ENCODE measurements around the gene PELI2.

The PELI2 gene

GRCh38 chr14:56085471-56085870, 32.7 kb upstream of the PELI2 start:
- no peaks in the 10 kb centered on the region for H3K36me3 ChIP-seq
- H3K9me3 ChIP-seq, result no peaks in the 10 kb centered on the region
- H3K4me1 ChIP-seq, result no peaks in the 10 kb centered on the region
- no peaks in the 10 kb centered on the region for H3K27me3 ChIP-seq
- no peak for DNase-seq
- no peak overlapping the region for H3K4me3 ChIP-seq (ENCODE audit: low read depth, low read length)
- TF ChIP-seq CTCF (IDR thresholded peaks at IDR 0.05; ENCODE audit: low read depth, low read length), result no peak

DNA sequence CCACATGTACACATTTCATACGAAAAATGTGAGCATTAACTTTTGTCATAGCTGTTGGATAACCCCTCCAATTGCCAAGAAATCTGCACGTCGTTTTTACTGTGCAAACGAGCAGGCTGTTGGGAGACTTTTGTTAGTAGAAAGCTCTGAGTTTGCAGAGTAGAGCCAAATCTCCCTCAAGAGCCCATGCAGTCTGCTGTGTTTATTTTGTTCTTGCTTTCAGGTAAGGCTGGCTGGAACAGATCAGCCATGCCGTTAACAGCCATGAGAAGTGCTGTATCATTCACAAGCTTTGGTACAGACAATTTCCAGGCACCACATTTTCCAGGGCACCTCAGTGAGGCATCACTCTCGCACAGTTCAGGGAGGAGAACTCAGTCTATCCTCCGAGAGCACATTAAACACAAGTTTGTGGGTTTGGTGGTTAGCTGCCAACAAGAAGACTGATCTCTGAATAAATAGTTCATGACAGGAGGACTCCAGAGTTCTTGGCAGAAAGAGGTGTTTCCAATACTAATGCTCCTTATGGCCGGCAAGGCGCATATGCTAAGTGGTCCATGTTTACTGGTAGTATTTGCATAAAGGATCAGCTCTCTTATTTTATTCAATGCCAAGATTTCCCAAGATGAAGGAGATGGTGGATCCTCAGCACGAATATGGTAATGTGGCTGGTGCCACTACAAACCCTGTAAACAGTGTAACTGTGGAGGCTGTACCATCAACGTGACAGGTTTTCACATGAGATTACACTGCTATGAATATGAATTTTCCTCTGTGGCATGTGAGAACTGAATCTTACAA, 30.3 kb upstream of the PELI2 start:
- Histone ChIP-seq H3K27me3 (no peaks in the 10 kb centered on the region), H3K4me1 (no peaks in the 10 kb centered on the region), H3K4me3 (ENCODE audit: low read depth, low read length) (no peak overlapping the region), H3K9me3 (no peaks in the 10 kb centered on the region), H3K36me3 (no peaks in the 10 kb centered on the region)
- DNase-seq, result no peak
- TF ChIP-seq CTCF (IDR thresholded peaks at IDR 0.05; ENCODE audit: low read depth, low read length), result no peak

- Histone ChIP-seq H3K9me3 (no peaks in the 10 kb centered on the region), H3K36me3 (no peaks in the 10 kb centered on the region), H3K4me3 (ENCODE audit: low read depth, low read length) (no peak overlapping the region), H3K27me3 (no peaks in the 10 kb centered on the region), H3K4me1 (no peaks in the 10 kb centered on the region)
- DNase-seq, result no peak
- no peak for TF ChIP-seq CTCF (IDR thresholded peaks at IDR 0.05; ENCODE audit: low read depth, low read length)
Observed at GRCh38 chr14:56088941-56089340, 29.3 kb upstream of the PELI2 start.

DNA sequence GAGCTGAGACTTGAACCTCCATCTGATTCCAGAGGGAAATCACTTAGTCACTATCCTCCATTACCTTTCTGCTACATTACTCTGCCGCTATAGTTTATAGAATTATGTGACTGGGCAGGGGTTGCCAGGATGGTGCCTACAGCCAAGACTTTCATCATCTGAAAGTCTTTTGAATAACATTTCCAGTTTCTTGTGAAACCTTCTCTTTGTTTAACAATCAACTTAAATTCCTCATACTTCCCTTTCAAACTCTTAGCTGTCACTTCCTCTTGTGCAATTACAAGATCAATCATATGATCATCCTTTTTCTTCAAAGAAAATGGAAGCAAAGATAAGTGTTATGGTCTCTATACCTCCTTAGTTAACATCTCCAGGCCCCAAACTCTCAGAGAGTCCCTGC, 25.4 kb upstream of the PELI2 start:
- TF ChIP-seq CTCF (IDR thresholded peaks at IDR 0.05; ENCODE audit: low read depth, low read length), result no peak
- Histone ChIP-seq H3K36me3 (no peaks in the 10 kb centered on the region), H3K4me1 (no peaks in the 10 kb centered on the region), H3K9me3 (no peaks in the 10 kb centered on the region), H3K27me3 (no peaks in the 10 kb centered on the region), H3K4me3 (ENCODE audit: low read depth, low read length) (no peak overlapping the region)
- DNase-seq, result no peak

DNA sequence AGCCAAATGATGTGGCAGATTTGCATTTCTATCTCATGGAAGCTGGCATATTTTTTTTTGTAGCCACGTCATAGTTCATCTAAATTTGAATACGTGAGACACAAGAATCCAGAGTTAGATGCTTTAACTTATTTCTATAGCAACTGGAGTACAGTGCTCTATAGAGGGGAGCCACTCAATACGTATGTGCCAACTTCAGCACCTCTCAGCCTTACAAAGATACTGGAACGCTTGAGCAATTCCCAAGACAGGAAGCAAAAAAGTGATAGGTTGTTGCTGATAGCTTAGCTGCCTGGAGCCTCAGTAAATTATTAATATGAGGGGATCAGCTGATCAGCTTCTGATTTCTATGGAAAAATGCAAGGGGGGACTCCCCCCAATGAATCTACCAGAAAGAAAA, 24.1 kb upstream of the PELI2 start:
- Histone ChIP-seq H3K27me3 (no peaks in the 10 kb centered on the region), H3K4me3 (ENCODE audit: low read depth, low read length) (no peak overlapping the region), H3K36me3 (no peaks in the 10 kb centered on the region), H3K9me3 (no peaks in the 10 kb centered on the region), H3K4me1 (peaks cover under 1% of the 10 kb centered on the region)
- TF ChIP-seq CTCF (IDR thresholded peaks at IDR 0.05; ENCODE audit: low read depth, low read length), result no peak
- DNase-seq, result no peak

GRCh38 chr14:56098021-56098420, 20.2 kb upstream of the PELI2 start:
- Histone ChIP-seq H3K9me3 (no peaks in the 10 kb centered on the region), H3K27me3 (peaks cover 3% of the 10 kb centered on the region; the same call in 1 of the 2 replicates)
- no peak for TF ChIP-seq CTCF (IDR thresholded peaks at IDR 0.05; ENCODE audit: low read depth, low read length)

More at GRCh38 chr14:56098021-56098420, 20.2 kb upstream of the PELI2 start:
- Histone ChIP-seq H3K4me1 (peaks cover 14% of the 10 kb centered on the region), H3K4me3 (ENCODE audit: low read depth, low read length) (no peak overlapping the region), H3K36me3 (no peaks in the 10 kb centered on the region)
- no peak for DNase-seq

Measured in BE2C (cell line).